Common myeloid progenitor, CD34-positive (primary cell): ENCODE measurements around the gene SLC10A7.

Source experiments
- CTCF ChIA-PET: fragments of 350-600 bp; sonication (Branson Sonifier 250); formaldehyde crosslinking; loops from one replicate; lab custom pipeline; 2021; ENCODE audit warnings: antibody characterized with exemption; lab: Charles Lee
- POLR2A ChIA-PET: fragments of 350-600 bp; sonication (Branson Sonifier 250); formaldehyde crosslinking; loops from one replicate; lab custom pipeline; 2021; ENCODE audit warnings: antibody characterized with exemption; lab: Charles Lee
- DNase-seq, 3 donors: peaks; one replicate each; pipeline versions ENCODE4 v3.0.0 to v3.0.0-alpha.2; 2013
- H3K27ac ChIP-seq, 2 experiments: 1 replicate in 1 of 2; 2 replicates in 1 of 2; pipeline ENCODE4 v1.7.0; 2013; ENCODE audit warnings: inconsistent platforms in 2 of 2, low read length in 2 of 2, mild to moderate bottlenecking in 2 of 2, low read depth in 1 of 2, moderate library complexity in 1 of 2; ENCODE audit not compliant: severe bottlenecking in 2 of 2, insufficient read depth in 1 of 2, poor library complexity in 1 of 2
- H3K27me3 ChIP-seq, 5 experiments: replicated peaks in 2 of 5; 1 replicate in 3 of 5; 2 replicates in 2 of 5; pipeline versions ENCODE4 v1.6.1 to v1.7.0; 2013; ENCODE audit warnings: low read length in 4 of 5, mild to moderate bottlenecking in 2 of 5, moderate library complexity in 2 of 5, inconsistent platforms in 1 of 5; ENCODE audit not compliant: insufficient read depth in 5 of 5, control insufficient read depth in 4 of 5
- H3K36me3 ChIP-seq, 4 experiments: 1 replicate in 2 of 4; 2 replicates in 2 of 4; pipeline versions ENCODE4 v1.6.1 to v1.7.0; 2013; ENCODE audit warnings: low read length in 3 of 4, control low read depth in 1 of 4, mild to moderate bottlenecking in 1 of 4; ENCODE audit not compliant: control insufficient read depth in 4 of 4, insufficient read depth in 4 of 4
- H3K4me1 ChIP-seq, 4 experiments: 1 replicate in 3 of 4; 2 replicates in 1 of 4; pipeline versions ENCODE4 v1.6.1 to v1.7.1; 2013; ENCODE audit warnings: low read length in 3 of 4, mild to moderate bottlenecking in 3 of 4, control low read depth in 1 of 4, inconsistent platforms in 1 of 4, moderate library complexity in 1 of 4; ENCODE audit not compliant: control insufficient read depth in 4 of 4, insufficient read depth in 4 of 4; ENCODE audit errors: control extremely low read depth in 1 of 4
- H3K4me3 ChIP-seq, 7 experiments: 1 replicate in 4 of 7; 2 replicates in 3 of 7; pipeline versions ENCODE4 v1.5.1 to v1.7.0; 2013; ENCODE audit warnings: mild to moderate bottlenecking in 7 of 7, low read length in 6 of 7, moderate library complexity in 6 of 7, inconsistent platforms in 2 of 7, low read depth in 2 of 7, control low read depth in 1 of 7; ENCODE audit not compliant: insufficient read depth in 4 of 7, control insufficient read depth in 1 of 7; ENCODE audit errors: extremely low read depth in 1 of 7
- H3K9me3 ChIP-seq, 5 experiments: 1 replicate in 4 of 5; 2 replicates in 1 of 5; pipeline versions ENCODE4 v1.6.1 to v1.7.1; 2013; ENCODE audit warnings: low read length in 4 of 5, mild to moderate bottlenecking in 2 of 5, inconsistent platforms in 1 of 5, low read depth in 1 of 5, moderate library complexity in 1 of 5; ENCODE audit not compliant: control insufficient read depth in 4 of 5, insufficient read depth in 2 of 5; ENCODE audit errors: control extremely low read depth in 1 of 5
- WGBS: methylation state at CpG from one replicate; pipeline ENCODE4 v1.1.5; 2013; ENCODE audit not compliant: insufficient coverage; 5-methylcytosine and 5-hydroxymethylcytosine counted together

Gene SLC10A7

DNA sequence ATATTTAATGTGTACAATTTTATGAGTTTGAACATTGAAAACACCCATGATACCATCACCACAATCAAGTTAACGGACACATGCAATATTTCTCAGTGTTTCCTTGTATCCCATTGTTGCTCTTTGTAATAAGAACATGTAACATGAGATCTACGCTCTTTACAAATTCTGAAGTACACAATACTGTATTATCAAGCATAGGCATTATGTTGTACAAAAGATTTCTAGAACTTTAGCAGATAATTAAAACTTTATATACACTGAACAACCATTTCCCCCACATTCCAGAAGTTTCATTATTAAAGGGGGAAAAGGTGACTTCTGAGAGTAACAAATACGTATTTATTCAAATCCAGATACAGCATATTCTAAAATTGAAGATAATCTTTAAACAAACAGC, 114.5 kb downstream of the SLC10A7 start:
- DNase-seq: no peak
- no CpG with 5 or more reads among the region's 3 CpGs for WGBS
- no peaks in the 10 kb centered on the region for H3K9me3 ChIP-seq
- no peaks in the 10 kb centered on the region for H3K36me3 ChIP-seq
- CTCF ChIA-PET: no interaction called here
- H3K4me1 ChIP-seq: no peaks in the 10 kb centered on the region
- no peak overlapping the region for H3K4me3 ChIP-seq
- H3K27ac ChIP-seq: no peak overlapping the region
- H3K27me3 ChIP-seq: no peaks in the 10 kb centered on the region
- POLR2A ChIA-PET: no interaction called here

DNA sequence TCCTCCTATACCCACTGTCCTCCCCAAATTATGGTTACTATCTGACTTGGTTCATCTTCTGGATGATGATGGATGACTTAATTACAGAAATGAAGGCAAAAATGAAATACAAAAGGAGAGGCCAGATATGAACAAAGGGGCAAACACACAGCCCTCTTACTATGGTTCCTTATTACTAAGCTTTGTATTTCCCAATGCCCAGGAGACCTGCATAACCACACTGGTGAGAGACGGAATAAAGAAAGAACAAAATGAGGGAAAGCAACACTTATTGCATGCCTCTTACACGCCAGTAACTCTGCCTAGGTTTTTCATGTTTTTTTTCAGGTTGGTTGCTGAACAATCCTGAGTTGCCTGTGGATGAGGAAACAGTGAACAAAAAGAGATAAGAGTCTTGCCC, 120.5 kb downstream of the SLC10A7 start:
- Histone ChIP-seq H3K27ac (no peak overlapping the region), H3K4me1 (no peaks in the 10 kb centered on the region), H3K27me3 (no peaks in the 10 kb centered on the region), H3K36me3 (no peaks in the 10 kb centered on the region), H3K9me3 (no peaks in the 10 kb centered on the region), H3K4me3 (no peak overlapping the region)
- WGBS: 80% methylated on average over 1 of the region's 2 CpGs
- POLR2A ChIA-PET: no interaction called here
- DNase-seq: no peak
- CTCF ChIA-PET: no interaction called here

DNA sequence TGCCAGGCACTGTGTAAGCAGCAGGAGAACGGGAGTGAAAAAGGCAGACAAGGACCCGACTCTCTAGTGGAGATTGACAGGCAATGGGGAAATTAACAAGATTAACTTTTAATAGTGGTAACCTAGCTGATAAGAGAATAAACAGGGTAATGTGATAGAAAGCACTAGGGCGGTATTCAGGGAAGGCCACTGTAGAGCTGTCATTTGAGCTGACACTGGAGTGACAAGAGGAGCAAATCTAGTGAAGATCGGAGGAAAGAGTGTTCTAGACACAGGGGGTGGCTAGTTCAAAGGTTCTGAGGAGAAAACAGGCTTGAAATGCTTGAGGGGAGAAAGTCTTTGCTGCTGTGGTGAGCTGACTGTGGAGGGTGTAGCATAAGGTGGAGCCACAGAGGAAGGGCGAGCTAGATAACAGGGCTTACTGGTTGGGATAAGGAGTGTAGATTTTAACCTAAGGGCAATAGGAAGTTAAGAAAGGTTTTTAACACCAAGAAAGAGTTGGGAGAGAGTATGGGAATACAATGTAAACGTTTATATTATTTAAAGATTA, 122.8 kb downstream of the SLC10A7 start:
- Histone ChIP-seq H3K4me1 (no peaks in the 10 kb centered on the region), H3K9me3 (no peaks in the 10 kb centered on the region), H3K36me3 (no peaks in the 10 kb centered on the region), H3K27me3 (no peaks in the 10 kb centered on the region), H3K27ac (no peak overlapping the region), H3K4me3 (no peak overlapping the region)
- WGBS: 97% methylated on average over 4 of the region's 6 CpGs
- POLR2A ChIA-PET: no interaction called here
- CTCF ChIA-PET: no interaction called here
- DNase-seq: peak in 1 of 3 donors; percentile 1

DNA sequence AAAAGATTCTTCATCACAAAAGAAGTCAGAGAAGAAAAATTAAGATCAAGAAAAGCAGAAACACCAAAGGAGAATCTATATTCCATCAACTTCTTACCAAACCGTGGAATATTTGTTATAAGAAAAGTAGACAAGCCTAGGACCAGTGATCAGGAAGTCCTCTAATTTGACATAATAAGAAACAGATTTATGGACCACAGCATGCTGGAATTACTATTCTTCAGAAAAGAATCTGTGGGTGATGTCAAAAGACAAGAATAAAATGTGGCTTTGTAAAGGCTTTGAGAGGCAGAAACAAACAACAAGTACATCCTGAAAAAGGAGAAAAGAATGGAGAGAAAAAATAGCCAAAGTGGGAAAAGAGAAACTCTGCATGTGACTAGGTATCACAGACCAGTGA, 123.3 kb downstream of the SLC10A7 start:
- WGBS: no CpG with 5 or more reads among the region's 1 CpG
- Histone ChIP-seq H3K27ac (no peak overlapping the region), H3K27me3 (no peaks in the 10 kb centered on the region), H3K9me3 (no peaks in the 10 kb centered on the region), H3K36me3 (no peaks in the 10 kb centered on the region), H3K4me3 (no peak overlapping the region), H3K4me1 (no peaks in the 10 kb centered on the region)
- DNase-seq: no peak
- ChIA-PET CTCF (no interaction called here), POLR2A (no interaction called here)

DNA sequence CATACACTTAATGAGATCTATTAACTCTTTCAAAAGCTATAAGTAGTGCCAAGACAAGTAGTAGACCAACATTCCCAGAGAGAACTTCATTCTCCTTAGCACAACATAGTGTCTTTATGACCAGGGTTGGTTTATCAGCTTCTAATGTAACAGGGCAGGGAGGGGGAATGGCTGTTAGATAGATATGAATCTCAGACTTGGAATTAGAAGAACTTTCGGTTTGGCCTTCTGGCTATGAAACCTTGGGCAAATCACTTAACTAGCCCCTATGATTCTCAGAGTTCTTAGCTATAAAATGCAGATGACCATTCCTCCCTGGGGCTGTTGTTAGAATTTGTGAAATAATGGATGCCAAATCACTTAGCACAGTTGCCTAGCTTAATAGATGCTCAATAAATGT, 132.2 kb downstream of the SLC10A7 start:
- ChIA-PET CTCF (interaction anchor here (0.6 kb wide), 2 partner anchors 23 to 578 kb away, joined by 3 to 4 read pairs; no protein-coding TSS in a partner anchor), POLR2A (no interaction called here)
- no peak for DNase-seq
- no peak overlapping the region for H3K4me3 ChIP-seq
- no peaks in the 10 kb centered on the region for H3K4me1 ChIP-seq
- no CpG with 5 or more reads among the region's 1 CpG for WGBS
- H3K27ac ChIP-seq: no peak overlapping the region
- no peaks in the 10 kb centered on the region for H3K27me3 ChIP-seq
- H3K36me3 ChIP-seq: no peaks in the 10 kb centered on the region
- H3K9me3 ChIP-seq: no peaks in the 10 kb centered on the region

DNA sequence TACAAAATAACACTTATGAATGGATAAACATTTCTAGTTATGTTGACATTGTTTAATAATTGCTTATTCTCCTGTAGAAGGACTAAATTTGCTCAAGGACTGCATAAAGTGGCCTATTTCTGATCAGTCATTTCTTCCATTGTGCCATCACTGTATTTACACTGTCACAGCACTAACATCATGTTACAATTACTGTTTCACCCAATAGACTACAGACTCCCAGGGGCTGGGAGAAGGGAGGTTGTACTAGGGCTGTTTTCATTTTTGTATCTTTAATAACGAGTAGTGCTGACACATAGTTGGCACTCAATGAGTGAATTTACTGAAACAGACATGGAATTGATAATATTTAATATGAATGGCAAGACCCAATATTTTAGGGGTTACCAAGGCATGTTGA, 139.5 kb downstream of the SLC10A7 start:
- Histone ChIP-seq H3K9me3 (peaks cover 0 to 2% (median 0%) of the 10 kb centered on the region in 5 experiments), H3K4me1 (no peaks in the 10 kb centered on the region), H3K27me3 (no peaks in the 10 kb centered on the region), H3K4me3 (no peak overlapping the region), H3K27ac (no peak overlapping the region), H3K36me3 (no peaks in the 10 kb centered on the region)
- POLR2A ChIA-PET: no interaction called here
- no peak for DNase-seq
- CTCF ChIA-PET: no interaction called here
- WGBS: 100% methylated on average over 1 of the region's 1 CpG

DNA sequence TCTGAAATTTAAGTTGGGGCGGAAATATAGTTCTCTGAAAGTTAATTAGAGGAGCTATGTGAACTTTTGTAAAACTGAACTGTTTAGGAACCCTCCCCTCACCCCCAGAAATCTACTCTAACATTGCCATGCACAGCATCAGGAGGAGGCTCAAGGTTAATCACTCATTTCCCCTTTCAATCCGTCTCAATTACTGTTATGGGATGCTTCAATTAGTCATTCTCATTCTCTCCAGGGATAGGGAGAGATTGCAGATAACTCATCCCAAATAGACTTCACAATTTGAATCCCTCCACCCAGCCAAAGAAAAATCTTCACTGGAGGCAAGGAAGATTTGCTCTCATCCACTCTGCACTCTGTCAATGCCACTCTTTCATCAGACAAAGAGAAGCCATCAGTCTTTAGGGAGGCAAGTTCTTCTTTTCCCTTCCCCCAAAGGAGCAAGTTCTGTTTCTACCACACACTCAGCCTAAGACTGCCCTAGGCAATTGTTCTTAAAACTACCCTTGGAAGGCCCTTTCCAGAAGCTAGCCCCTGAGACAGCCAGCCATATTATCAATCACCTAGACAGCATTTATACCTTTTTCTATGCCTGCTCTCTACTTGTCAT, 140.4 kb downstream of the SLC10A7 start:
- Histone ChIP-seq H3K27me3 (no peaks in the 10 kb centered on the region), H3K4me3 (no peak overlapping the region), H3K9me3 (peaks cover 0 to 8% (median 0%) of the 10 kb centered on the region in 5 experiments), H3K4me1 (no peaks in the 10 kb centered on the region), H3K27ac (no peak overlapping the region), H3K36me3 (no peaks in the 10 kb centered on the region)
- POLR2A ChIA-PET: no interaction called here
- CTCF ChIA-PET: no interaction called here
- no peak for DNase-seq
- WGBS: 80% methylated on average over 1 of the region's 2 CpGs
